Smooth muscle cell (in vitro differentiated cells): ENCODE data around the gene LRFN3. TPM values are rescaled to one million over a fixed set of nuclear protein-coding genes. Genes with fewer than 3 reads are reported as not detected.
"Not testable (repeated sequence)": the region's sequence is repeated elsewhere in the genome, so short reads cannot be mapped to it uniquely, and the experiment has no call there.

Experiments used
- DNase-seq: peaks from one replicate; lab custom pipeline; 2025; ENCODE audit not compliant: unreplicated experiment; lab: John Stamatoyannopoulos, UW
- H2AFZ ChIP-seq: fragments of 200-600 bp; sonication (generic); 2 replicates; pipeline ENCODE4 v1.6.0; 2016; ENCODE audit warnings: antibody characterized with exemption, low read depth, mild to moderate bottlenecking
- H3F3A ChIP-seq: fragments of 200-600 bp; sonication (generic); 2 replicates; pipeline ENCODE4 v1.6.0; 2017; ENCODE audit warnings: antibody characterized with exemption, low read depth
- H3K27ac ChIP-seq: fragments of 200-600 bp; sonication (generic); 2 replicates; pipeline ENCODE4 v1.5.1; 2016; ENCODE audit warnings: low read depth, mild to moderate bottlenecking
- H3K27me3 ChIP-seq: fragments of 200-600 bp; sonication (generic); 2 replicates; pipeline ENCODE4 v1.6.1; 2016; ENCODE audit warnings: low read depth, mild to moderate bottlenecking
- H3K36me3 ChIP-seq: fragments of 200-600 bp; sonication (generic); 2 replicates; pipeline ENCODE4 v1.5.1; 2016; ENCODE audit warnings: low read depth
- H3K4me1 ChIP-seq: fragments of 200-600 bp; sonication (generic); 2 replicates; pipeline ENCODE4 v1.5.1; 2016; ENCODE audit warnings: low read depth
- H3K4me2 ChIP-seq: fragments of 200-600 bp; sonication (generic); 2 replicates; pipeline ENCODE4 v1.6.0; 2016; ENCODE audit warnings: mild to moderate bottlenecking
- H3K4me3 ChIP-seq: fragments of 200-600 bp; sonication (generic); 2 replicates; pipeline ENCODE4 v1.5.1; 2016; ENCODE audit warnings: mild to moderate bottlenecking
- H3K79me2 ChIP-seq: fragments of 200-600 bp; sonication (generic); 2 replicates; pipeline ENCODE4 v1.6.0; 2016; ENCODE audit warnings: low read depth, mild to moderate bottlenecking
- H3K9ac ChIP-seq: fragments of 200-600 bp; sonication (generic); 2 replicates; pipeline ENCODE4 v1.6.0; 2016; ENCODE audit warnings: low read depth
- H3K9me3 ChIP-seq: fragments of 200-600 bp; sonication (generic); replicated peaks from 2 replicates; pipeline ENCODE4 v1.5.1; 2016; ENCODE audit warnings: low read depth
- H4K20me1 ChIP-seq: fragments of 200-600 bp; sonication (generic); 2 replicates; pipeline ENCODE4 v1.6.0; 2016; ENCODE audit warnings: low read depth
- CTCF ChIP-seq: fragments of 200-600 bp; sonication (generic); IDR thresholded peaks from 2 replicates; pipeline ENCODE4 v1.5.1; 2017; ENCODE audit warnings: borderline replicate concordance, mild to moderate bottlenecking, antibody characterized with exemption; ENCODE audit not compliant: insufficient read depth, poor library complexity, severe bottlenecking
- WGBS: methylation state at CpG from one replicate; pipeline ENCODE4 v1.1.7; 2016; ENCODE audit warnings: low lambda C conversion rate; 5-methylcytosine and 5-hydroxymethylcytosine counted together
- polyA plus RNA-seq: library from polyadenylated mRNA; unstranded; fragments of >200 nt; fragmentation: Nextera tagmentation; extraction: Ambion mirVana; gene quantifications from 2 replicates; pipeline ENCODE4 v1.2.1, GENCODE V29; 2016
- total RNA-seq: library from RNA; depleted of rRNA; stranded (reverse); fragments of >200 nt; gene quantifications from 2 replicates; pipeline ENCODE4 v1.2.3, GENCODE V29; 2014

Gene LRFN3
- total and polyA plus RNA-seq, 2 experiments from 2014 or later, result 6.2 to 15.5 TPM

DNA sequence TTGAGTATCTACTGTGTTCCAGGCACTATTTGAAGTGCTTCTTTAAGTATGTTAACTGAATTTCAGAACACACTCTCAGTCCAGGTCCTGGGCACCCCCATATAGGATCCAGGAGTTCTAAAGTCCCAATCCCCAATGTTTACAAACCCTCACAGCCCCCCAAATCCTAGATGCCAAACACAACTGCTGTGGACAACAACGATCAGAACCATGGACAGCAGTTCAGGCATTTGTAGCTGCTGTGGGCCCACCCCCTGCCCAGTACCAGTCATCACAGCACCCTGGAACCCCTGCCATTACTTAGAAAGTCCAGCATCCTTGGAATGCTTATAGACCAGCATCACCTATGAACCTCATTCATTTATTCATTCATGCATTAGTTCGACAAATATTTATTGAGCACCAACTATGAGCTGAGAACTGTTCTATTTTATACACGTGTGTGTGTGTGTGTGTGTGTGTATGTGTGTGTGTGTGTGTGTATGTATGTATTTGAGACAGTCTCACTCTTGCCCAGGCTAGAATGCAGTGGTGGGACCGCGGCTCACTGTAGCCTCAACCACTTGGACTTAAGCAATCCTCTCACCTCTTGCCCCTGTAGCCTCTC, 39.5 kb downstream of the LRFN3 start:
- no peak for DNase-seq
- no peaks in the 10 kb centered on the region for H3K79me2 ChIP-seq
- no peaks in the 10 kb centered on the region for H3K36me3 ChIP-seq
- no peak overlapping the region for H3K4me3 ChIP-seq
- H3K4me1 ChIP-seq, result no peaks in the 10 kb centered on the region
- H3F3A ChIP-seq, result no peaks in the 10 kb centered on the region
- WGBS, result 66% methylated on average over 5 of the region's 5 CpGs
- H2AFZ ChIP-seq, result no peak overlapping the region
- no peaks in the 10 kb centered on the region for H4K20me1 ChIP-seq
- H3K4me2 ChIP-seq, result no peak overlapping the region
- TF ChIP-seq CTCF, result no peak
- no peaks in the 10 kb centered on the region for H3K9me3 ChIP-seq
- H3K27me3 ChIP-seq, result peaks cover 6% of the 10 kb centered on the region
- H3K9ac ChIP-seq, result no peak overlapping the region
- no peak overlapping the region for H3K27ac ChIP-seq

- H3K4me1 ChIP-seq, result no peaks in the 10 kb centered on the region
- H3K36me3 ChIP-seq, result no peaks in the 10 kb centered on the region
- no peaks in the 10 kb centered on the region for H3K79me2 ChIP-seq
- H4K20me1 ChIP-seq, result no peaks in the 10 kb centered on the region
- H3F3A ChIP-seq, result no peaks in the 10 kb centered on the region
- H3K27me3 ChIP-seq, result peaks cover 6% of the 10 kb centered on the region
- no peak overlapping the region for H3K4me3 ChIP-seq
- no peaks in the 10 kb centered on the region for H3K9me3 ChIP-seq
- no peak overlapping the region for H3K27ac ChIP-seq
- no peak overlapping the region for H3K4me2 ChIP-seq
- H3K9ac ChIP-seq, result no peak overlapping the region
- no peak for DNase-seq
- 59% methylated on average over 14 of the region's 14 CpGs for WGBS
- no peak for TF ChIP-seq CTCF
- no peak overlapping the region for H2AFZ ChIP-seq
These were observed 41.5 kb downstream of the LRFN3 start for GRCh38 chr19:35977446-35978222.

DNA sequence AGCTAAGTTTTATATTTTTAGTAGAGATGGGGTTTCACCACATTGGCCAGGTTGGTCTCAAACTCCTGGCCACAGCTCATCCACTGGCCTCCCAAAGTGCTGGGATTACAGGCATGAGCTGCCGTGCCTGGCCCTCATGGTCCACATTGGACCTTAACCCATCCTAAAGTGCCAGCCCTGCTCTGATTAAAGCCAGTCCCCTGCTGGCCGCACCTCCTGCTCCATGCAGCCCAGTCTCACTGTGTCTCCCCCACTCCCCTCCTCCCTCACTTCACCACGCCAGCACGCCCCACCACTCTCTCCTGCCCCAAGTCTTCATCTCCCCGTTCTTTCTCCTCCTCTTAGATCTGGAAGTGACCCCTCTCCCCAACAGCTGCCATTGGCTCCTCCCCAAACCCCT, 42.1 kb downstream of the LRFN3 start:
- H3K4me3 ChIP-seq, result no peak overlapping the region
- no peak overlapping the region for H3K4me2 ChIP-seq
- no peak for DNase-seq
- peaks cover 6% of the 10 kb centered on the region for H3K27me3 ChIP-seq
- no peaks in the 10 kb centered on the region for H3F3A ChIP-seq
- no peak overlapping the region for H3K9ac ChIP-seq
- H3K9me3 ChIP-seq, result no peaks in the 10 kb centered on the region
- H4K20me1 ChIP-seq, result no peaks in the 10 kb centered on the region
- no peak overlapping the region for H2AFZ ChIP-seq
- WGBS, result 77% methylated on average over 5 of the region's 5 CpGs
- no peak for TF ChIP-seq CTCF
- H3K36me3 ChIP-seq, result no peaks in the 10 kb centered on the region
- no peak overlapping the region for H3K27ac ChIP-seq
- H3K4me1 ChIP-seq, result no peaks in the 10 kb centered on the region
- H3K79me2 ChIP-seq, result no peaks in the 10 kb centered on the region

- H3K79me2 ChIP-seq, result no peaks in the 10 kb centered on the region
- no peak overlapping the region for H3K4me2 ChIP-seq
- H3K36me3 ChIP-seq, result no peaks in the 10 kb centered on the region
- no peak overlapping the region for H3K9ac ChIP-seq
- no peak overlapping the region for H3K4me3 ChIP-seq
- TF ChIP-seq CTCF, result no peak
- H4K20me1 ChIP-seq, result no peaks in the 10 kb centered on the region
- peaks cover 6% of the 10 kb centered on the region for H3K27me3 ChIP-seq
- no peaks in the 10 kb centered on the region for H3F3A ChIP-seq
- DNase-seq, result no peak
- no peak overlapping the region for H3K27ac ChIP-seq
- no peaks in the 10 kb centered on the region for H3K4me1 ChIP-seq
- H2AFZ ChIP-seq, result no peak overlapping the region
- WGBS, result 83% methylated on average over 17 of the region's 20 CpGs
- H3K9me3 ChIP-seq, result no peaks in the 10 kb centered on the region
These were observed 42.7 kb downstream of the LRFN3 start for GRCh38 chr19:35978832-35979365.

DNA sequence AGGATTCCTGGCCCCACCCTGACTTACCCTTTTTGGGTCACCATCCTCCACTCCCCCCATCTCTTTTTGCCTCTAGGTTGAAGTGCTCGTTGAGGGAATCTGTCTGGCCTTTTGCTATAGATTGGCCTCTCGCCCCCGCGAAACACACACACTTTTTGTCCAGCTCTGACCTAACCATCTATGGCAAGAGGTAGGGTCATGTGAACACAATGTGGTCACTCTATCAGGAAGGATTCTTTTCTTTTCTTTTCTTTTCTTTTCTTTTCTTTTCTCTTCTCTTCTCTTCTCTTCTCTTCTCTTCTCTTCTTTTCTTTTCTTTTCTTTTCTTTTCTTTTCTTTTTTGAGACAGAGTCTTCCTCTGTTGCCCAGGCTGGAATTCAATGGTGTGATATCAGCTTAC, 44.8 kb downstream of the LRFN3 start:
- not testable (repeated sequence) for H3K4me2 ChIP-seq, H3K36me3 ChIP-seq, H2AFZ ChIP-seq, H3K4me3 ChIP-seq, H3F3A ChIP-seq, H3K27ac ChIP-seq, H3K4me1 ChIP-seq, H4K20me1 ChIP-seq, H3K9me3 ChIP-seq, H3K9ac ChIP-seq, H3K79me2 ChIP-seq, DNase-seq
- WGBS, result 82% methylated on average over 4 of the region's 4 CpGs
- H3K27me3 ChIP-seq, result peaks cover 14% of the 10 kb centered on the region
